ENCODE measurements around the gene NPIPA3.
"Not testable (repeated sequence)": the region's sequence is repeated elsewhere in the genome, so short reads cannot be mapped to it uniquely, and the experiment has no call there.

Gene NPIPA3

DNA sequence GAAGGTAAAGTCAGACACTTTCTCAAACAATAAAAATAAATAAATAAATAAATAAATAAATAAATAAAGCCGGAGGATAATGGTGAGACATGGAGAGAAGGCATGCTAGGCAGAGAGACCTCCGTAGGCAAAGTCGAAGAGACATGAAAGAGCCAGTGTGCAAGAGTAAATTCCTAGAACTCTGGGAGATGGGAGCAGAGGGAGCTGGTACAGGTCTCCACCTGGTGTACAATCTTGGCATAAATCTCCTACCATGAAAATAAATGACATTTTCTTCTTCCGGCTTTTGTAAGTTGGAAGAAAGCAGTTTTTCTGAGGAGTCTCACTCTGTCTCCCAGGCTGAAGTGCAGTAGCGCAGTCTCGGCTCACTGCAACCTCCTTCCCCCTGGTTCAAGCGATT, 1.4 kb upstream of the NPIPA3 start:
- not testable (repeated sequence) for H3K4me3 ChIP-seq (ENCODE audit: low read depth, low read length); DNase-seq (ENCODE audit: low read depth)

DNA sequence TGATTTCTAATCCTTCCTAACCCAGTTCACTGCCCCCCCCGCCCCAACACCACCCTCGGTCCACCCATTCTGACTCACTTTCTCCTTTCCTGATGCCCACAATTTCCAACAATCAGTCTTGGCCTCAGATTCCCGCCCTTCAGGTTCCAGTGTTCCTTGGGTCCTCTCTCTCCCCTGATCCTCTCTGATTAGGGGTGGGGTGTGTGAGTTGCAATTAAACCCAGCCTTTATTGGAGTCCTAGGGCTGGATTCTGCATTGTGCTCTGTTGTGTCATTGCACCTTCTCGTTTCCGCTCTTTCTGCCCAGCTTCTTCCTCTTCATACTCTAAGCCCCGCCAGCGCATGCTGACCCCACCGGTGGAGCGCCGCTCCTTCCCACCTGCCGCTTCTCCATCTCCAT, 539 bp upstream of the NPIPA3 start:
- H3K4me3 ChIP-seq (ENCODE audit: low read depth, low read length); DNase-seq (ENCODE audit: low read depth): not testable (repeated sequence)

DNA sequence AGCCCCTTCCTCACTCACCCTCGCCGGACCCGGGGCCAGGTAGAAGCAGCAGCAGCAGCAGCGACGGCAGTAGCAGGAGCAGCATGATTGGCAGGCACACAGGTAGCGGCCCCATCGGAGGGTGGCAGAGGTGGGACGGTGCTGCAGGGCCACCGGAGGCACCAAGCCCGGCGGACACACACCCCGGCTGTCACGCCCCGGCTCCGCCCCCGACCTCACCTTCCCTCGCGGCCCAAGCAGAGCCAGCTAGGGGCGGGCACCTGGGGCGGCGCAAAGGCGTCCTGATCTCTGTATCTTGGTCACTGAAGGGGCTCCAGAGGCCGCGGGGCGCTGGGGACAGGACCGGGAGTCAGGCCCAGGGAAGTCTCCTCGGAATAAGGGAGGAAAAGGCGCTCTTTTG, 30.0 kb downstream of the NPIPA3 start:
- not testable (repeated sequence) for DNase-seq (ENCODE audit: low read depth); H3K4me3 ChIP-seq (ENCODE audit: low read depth, low read length)

DNA sequence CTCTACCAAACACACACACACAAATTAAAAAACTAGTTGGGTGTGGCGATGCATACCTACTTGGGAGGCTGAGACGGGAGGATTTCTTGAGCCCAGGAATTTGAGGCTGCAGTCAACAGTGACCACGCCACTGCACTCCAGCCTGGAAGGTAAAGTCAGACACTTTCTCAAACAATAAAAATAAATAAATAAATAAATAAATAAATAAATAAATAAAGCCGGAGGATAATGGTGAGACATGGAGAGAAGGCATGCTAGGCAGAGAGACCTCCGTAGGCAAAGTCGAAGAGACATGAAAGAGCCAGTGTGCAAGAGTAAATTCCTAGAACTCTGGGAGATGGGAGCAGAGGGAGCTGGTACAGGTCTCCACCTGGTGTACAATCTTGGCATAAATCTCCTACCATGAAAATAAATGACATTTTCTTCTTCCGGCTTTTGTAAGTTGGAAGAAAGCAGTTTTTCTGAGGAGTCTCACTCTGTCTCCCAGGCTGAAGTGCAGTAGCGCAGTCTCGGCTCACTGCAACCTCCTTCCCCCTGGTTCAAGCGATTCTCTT, 37.7 kb downstream of the NPIPA3 start:
- H3K4me3 ChIP-seq (ENCODE audit: low read depth, low read length); DNase-seq (ENCODE audit: low read depth): not testable (repeated sequence)

DNA sequence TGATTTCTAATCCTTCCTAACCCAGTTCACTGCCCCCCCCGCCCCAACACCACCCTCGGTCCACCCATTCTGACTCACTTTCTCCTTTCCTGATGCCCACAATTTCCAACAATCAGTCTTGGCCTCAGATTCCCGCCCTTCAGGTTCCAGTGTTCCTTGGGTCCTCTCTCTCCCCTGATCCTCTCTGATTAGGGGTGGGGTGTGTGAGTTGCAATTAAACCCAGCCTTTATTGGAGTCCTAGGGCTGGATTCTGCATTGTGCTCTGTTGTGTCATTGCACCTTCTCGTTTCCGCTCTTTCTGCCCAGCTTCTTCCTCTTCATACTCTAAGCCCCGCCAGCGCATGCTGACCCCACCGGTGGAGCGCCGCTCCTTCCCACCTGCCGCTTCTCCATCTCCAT, 38.6 kb downstream of the NPIPA3 start:
- H3K4me3 ChIP-seq (ENCODE audit: low read depth, low read length); DNase-seq (ENCODE audit: low read depth): not testable (repeated sequence)

DNA sequence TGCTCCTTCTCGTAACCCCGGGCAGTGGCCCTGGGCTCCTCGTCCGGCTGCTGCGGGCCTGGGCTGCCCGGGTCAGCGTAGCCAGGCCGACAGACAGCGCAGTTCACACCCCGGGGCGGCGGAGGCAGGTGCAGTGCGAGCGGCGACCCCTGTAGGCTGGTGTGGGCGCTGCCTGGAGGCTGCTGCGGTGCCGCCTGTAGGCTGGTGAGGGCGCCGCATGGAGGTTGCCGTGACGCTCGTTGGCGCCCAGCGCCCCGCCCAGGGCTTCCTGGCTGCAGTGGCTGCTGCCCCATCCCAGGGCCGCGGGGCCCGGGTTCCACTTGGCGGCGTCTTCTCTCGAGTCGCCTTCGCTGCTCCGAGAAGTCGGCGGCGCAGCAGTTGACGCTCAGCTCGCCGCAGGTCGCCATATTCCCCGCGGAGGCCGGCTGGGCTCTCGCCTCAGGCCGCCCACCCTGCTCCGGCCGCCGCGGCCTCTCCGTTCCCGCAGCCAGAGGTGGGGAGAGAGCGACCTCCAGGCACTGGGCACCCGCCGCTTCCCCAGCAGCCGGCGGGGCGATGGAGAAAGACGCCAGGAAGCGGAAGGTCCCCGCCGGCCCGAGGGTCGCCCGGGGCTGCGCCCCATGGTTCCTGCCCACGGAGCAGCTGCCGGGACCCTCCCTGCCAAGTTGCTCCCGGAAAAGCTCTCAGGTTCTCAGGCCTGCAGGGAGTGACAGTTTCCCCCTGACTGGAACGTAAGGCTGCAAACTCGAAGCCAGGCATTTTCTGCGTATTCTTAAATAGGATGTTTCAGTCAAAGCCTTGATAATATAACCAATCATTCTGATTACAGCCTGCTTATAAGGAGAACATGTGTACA, 39.3 kb downstream of the NPIPA3 start, which contains the start of gene NPIPA2:
Gene NPIPA2, plus strand, starts transcription at position 261 of the 856 bp plus-strand sequence. CDS start 5,533 bp downstream, outside the sequence.
- not testable (repeated sequence) for H3K4me3 ChIP-seq (ENCODE audit: low read depth, low read length); DNase-seq (ENCODE audit: low read depth)

DNA sequence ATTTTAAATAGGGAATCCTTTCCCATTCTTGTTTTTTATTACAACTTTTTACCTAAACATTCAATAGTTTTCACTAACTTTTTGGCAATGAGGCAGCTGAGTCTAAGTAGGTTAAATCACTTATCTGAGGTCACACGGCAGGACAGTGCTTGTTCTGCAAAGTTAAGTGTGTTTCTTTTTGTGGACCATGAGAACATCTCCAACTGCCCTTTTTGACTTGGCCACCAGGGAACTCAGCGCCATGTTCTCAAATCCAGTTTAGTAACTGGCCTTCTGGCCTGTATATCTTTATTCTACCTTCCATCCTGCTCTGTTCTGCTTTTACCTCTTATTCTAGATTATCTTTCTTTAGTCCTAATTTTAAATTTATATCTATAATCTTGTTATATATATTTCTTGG, 70.4 kb downstream of the NPIPA3 start:
- H3K4me3 ChIP-seq (ENCODE audit: low read depth, low read length); DNase-seq (ENCODE audit: low read depth): not testable (repeated sequence)

DNA sequence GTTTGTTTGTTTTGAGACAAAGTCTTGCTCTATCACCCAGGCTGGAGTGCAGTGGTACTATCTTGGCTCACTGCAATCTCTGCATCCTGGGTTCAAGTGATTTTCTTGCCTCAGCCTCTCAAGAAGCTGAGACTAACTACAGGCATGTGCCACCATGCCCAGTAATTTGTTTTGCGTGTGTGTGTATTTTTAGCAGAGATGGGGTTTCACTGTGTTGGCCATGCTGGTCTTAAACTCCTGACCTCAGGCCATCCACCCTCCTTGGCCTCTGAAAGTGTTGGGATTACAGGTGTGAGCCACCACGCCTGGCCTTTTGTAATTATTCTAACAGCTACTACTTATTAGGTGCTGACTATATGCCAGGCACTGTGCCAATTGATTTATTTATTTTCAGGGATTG, 72.4 kb downstream of the NPIPA3 start:
- not testable (repeated sequence) for H3K4me3 ChIP-seq (ENCODE audit: low read depth, low read length); DNase-seq (ENCODE audit: low read depth)

All from NB4 (cell line).